K562 (cell line): ENCODE measurements around the gene ME3. TPM values are rescaled to one million over a fixed set of nuclear protein-coding genes. Genes with fewer than 3 reads are reported as not detected.

Experiments used
- ATAC-seq: fragments of 200-7000 bp; cut with Tn5 transposase; 3 replicates; pipeline ENCODE4 v1.9.1; 2020; ENCODE audit warnings: moderate library complexity
- BruUV-seq: library from RNA; stranded (reverse); fragments of 400-500 nt; replicated peaks from 2 replicates; lab custom pipeline; 2021; lab: Mats Ljungman, UMichigan
- CTCF ChIA-PET: fragments of 300-600 bp; formaldehyde crosslinking; extraction: SDS; loops from one replicate; lab custom pipeline; 2021; ENCODE audit warnings: low intra/inter-chr PET ratio; lab: Yijun Ruan, JAX
- POLR2A ChIA-PET: fragments of 300-600, 350-650 bp; sonication (Branson Sonifier 250); formaldehyde crosslinking; extraction: SDS; loops from one replicate; lab custom pipeline; 2021; ENCODE audit warnings: antibody characterized with exemption, inconsistent platforms; lab: Yijun Ruan, JAX
- DNase-seq, 4 experiments: peaks; one replicate each; pipeline versions ENCODE4 v3.0.0 to v3.0.0-alpha.2; 2011 to 2018; ENCODE audit warnings: low spot score in 3 of 4, mixed read lengths in 3 of 4; ENCODE audit errors: extremely low read depth in 1 of 4
- FAIRE-seq: peaks from 2 replicates; lab custom pipeline; 2011; peaks lifted over from hg19 to GRCh38; lab: Jason Lieb, UNC
- H2AFZ ChIP-seq: 2 replicates; pipeline ENCODE4 v1.6.0; 2011; ENCODE audit warnings: low read depth, low read length, control low read depth, inconsistent platforms
- H3K27ac ChIP-seq: fragments of 200-600 bp; 3 replicates; pipeline ENCODE4 v1.8.0; 2011; ENCODE audit warnings: low read depth, mild to moderate bottlenecking, control low read depth, inconsistent platforms, low read length, moderate library complexity, mixed read lengths; ENCODE audit errors: extremely low read depth
- H3K27me3 ChIP-seq, 2 experiments: fragments of 300-600 bp in 1 of 2; 2 replicates in 1 of 2; 3 replicates in 1 of 2; pipeline versions ENCODE4 v1.6.0 to v1.8.0; 2011; ENCODE audit warnings: inconsistent platforms in 2 of 2, low read length in 2 of 2, mild to moderate bottlenecking in 1 of 2, mixed read lengths in 1 of 2, moderate library complexity in 1 of 2; ENCODE audit not compliant: control insufficient read depth in 2 of 2, insufficient read depth in 2 of 2
- H3K36me3 ChIP-seq: fragments of 300-600 bp; 3 replicates; pipeline ENCODE4 v1.8.0; 2011; ENCODE audit warnings: mild to moderate bottlenecking, low read length, inconsistent platforms; ENCODE audit not compliant: control insufficient read depth, insufficient read depth
- H3K4me1 ChIP-seq, 2 experiments: fragments of 200-600 bp in 1 of 2; replicated peaks in 1 of 2; 2 replicates in 1 of 2; 3 replicates in 1 of 2; pipeline versions ENCODE4 v1.5.1 to v1.8.0; 2011; ENCODE audit warnings: inconsistent platforms in 2 of 2, low read length in 2 of 2, mild to moderate bottlenecking in 1 of 2, mixed read lengths in 1 of 2, moderate library complexity in 1 of 2; ENCODE audit not compliant: control insufficient read depth in 2 of 2, insufficient read depth in 2 of 2
- H3K4me2 ChIP-seq: 2 replicates; pipeline ENCODE4 v1.6.1; 2011; ENCODE audit warnings: low read length, control low read depth, inconsistent platforms, mixed read lengths; ENCODE audit not compliant: insufficient read depth
- H3K4me3 ChIP-seq: fragments of 200-600 bp; sonication (generic), shearing (Covaris generic); 2 replicates; pipeline ENCODE4 v1.5.1; 2016; ENCODE audit warnings: control low read depth, inconsistent platforms
- H3K79me2 ChIP-seq: fragments of 200-600 bp; 3 replicates; pipeline ENCODE4 v1.8.0; 2011; ENCODE audit warnings: low read length, inconsistent platforms; ENCODE audit not compliant: control insufficient read depth, insufficient read depth
- H3K9ac ChIP-seq, 2 experiments: 2 replicates each; pipeline versions ENCODE4 v1.6.0 to v1.6.1; 2011; ENCODE audit warnings: low read depth in 2 of 2, low read length in 2 of 2, control low read depth in 1 of 2, inconsistent platforms in 1 of 2, mild to moderate bottlenecking in 1 of 2, mixed read lengths in 1 of 2; ENCODE audit not compliant: insufficient read depth in 1 of 2
- H3K9me1 ChIP-seq: one replicate; pipeline ENCODE4 v1.6.0; 2011; ENCODE audit warnings: inconsistent platforms, mild to moderate bottlenecking, low read length, moderate library complexity; ENCODE audit not compliant: control insufficient read depth, insufficient read depth
- H3K9me3 ChIP-seq: replicated peaks from 2 replicates; pipeline ENCODE4 v1.5.1; 2011; ENCODE audit warnings: low read depth, low read length, inconsistent platforms; ENCODE audit not compliant: control insufficient read depth, insufficient read depth
- H4K20me1 ChIP-seq: replicated peaks from 2 replicates; pipeline ENCODE4 v1.6.1; 2011; ENCODE audit warnings: low read length, inconsistent platforms, mixed read lengths; ENCODE audit not compliant: control insufficient read depth, insufficient read depth
- CREBBP ChIP-seq: IDR thresholded peaks from one replicate; pipeline ENCODE4 v1.6.1; 2012; ENCODE audit warnings: low read depth, mild to moderate bottlenecking, control low read depth, inconsistent platforms, low read length
- ELF1 ChIP-seq: fragments of 200-800 bp; sonication (Bioruptor generic); IDR thresholded peaks from 2 replicates; pipeline ENCODE4 v1.6.1; 2016; ENCODE audit warnings: missing genetic modification characterization, missing compliant biosample characterization
- ETS2 ChIP-seq: IDR thresholded peaks from 2 replicates; pipeline ENCODE4 v1.6.1; 2016; ENCODE audit warnings: borderline replicate concordance, missing genetic modification characterization, mild to moderate bottlenecking, moderate library complexity, missing compliant biosample characterization; ENCODE audit not compliant: poor library complexity, severe bottlenecking
- HDAC2 ChIP-seq: fragments of 450-650 bp; IDR thresholded peaks from 2 replicates; pipeline ENCODE4 v1.6.1; 2016; ENCODE audit warnings: mild to moderate bottlenecking
- KLF1 ChIP-seq: fragments of 450-650 bp; IDR thresholded peaks from 2 replicates; pipeline ENCODE4 v1.6.1; 2016; ENCODE audit warnings: missing genetic modification characterization, missing compliant biosample characterization
- NCOA6 ChIP-seq: fragments of 450-650 bp; IDR thresholded peaks from 2 replicates; pipeline ENCODE4 v1.6.1; 2017; ENCODE audit warnings: mild to moderate bottlenecking
- NELFE ChIP-seq: IDR thresholded peaks from 2 replicates; pipeline ENCODE4 v1.6.1; 2011; ENCODE audit warnings: mild to moderate bottlenecking; ENCODE audit not compliant: insufficient read depth, insufficient read length
- RBM39 ChIP-seq: fragments of 200-400 bp; formaldehyde crosslinking; optimal IDR thresholded peaks from 2 replicates; pipeline ENCODE3; 2018; ENCODE audit warnings: low read depth, low read length
- STAT5A ChIP-seq: IDR thresholded peaks from 2 replicates; pipeline ENCODE4 v1.6.1; 2012; ENCODE audit warnings: low read length, inconsistent platforms, borderline replicate concordance
- YY1 ChIP-seq, 3 experiments: IDR thresholded peaks; 2 replicates each; pipeline ENCODE4 v1.6.1; 2011; ENCODE audit warnings: low read length in 2 of 3, mild to moderate bottlenecking in 2 of 3, moderate library complexity in 2 of 3, borderline replicate concordance in 1 of 3, control low read depth in 1 of 3, low read depth in 1 of 3; ENCODE audit not compliant: insufficient read depth in 3 of 3, insufficient replicate concordance in 2 of 3, control insufficient read depth in 1 of 3, insufficient read length in 1 of 3; ENCODE audit errors: extremely low read depth in 1 of 3
- WGBS: fragments of 100-300 bp; shearing (Covaris generic); methylation state at CpG from one replicate; pipeline ENCODE4 v1.1.6; 2016; ENCODE audit warnings: low coverage, mixed read lengths; ENCODE audit not compliant: insufficient coverage; ENCODE audit errors: missing lambda C conversion rate; 5-methylcytosine and 5-hydroxymethylcytosine counted together
- in situ Hi-C: fragments of 300-500 bp; cut with MboI; formaldehyde crosslinking; loops from 4 replicates; pipeline ENCODE4 v1.15.0; 2018; ENCODE audit warnings: inconsistent platforms, mixed read lengths
- intact Hi-C: fragments of 100-400 bp; cut with micrococcal nuclease; formaldehyde crosslinking; loops from 2 replicates; pipeline ENCODE4 v1.14.2; 2022
- polyA plus RNA-seq, 8 experiments: library from polyadenylated mRNA; depleted of rRNA in 4 of 8; stranded (reverse) in 5 of 8; unstranded in 3 of 8; fragments of >200 nt; fragmentation: Nextera tagmentation in 2 of 8; fragmentation: Illumina TruSeq in 1 of 8; extraction: Ambion mirVana in 2 of 8; extraction: Trizol in 1 of 8; gene quantifications; 2 replicates each; pipeline versions ENCODE4 v1.2.1 to v1.2.3, GENCODE V29; 2011 to 2014; ENCODE audit warnings: inconsistent platforms in 1 of 8, missing spikeins in 1 of 8
- total RNA-seq, 7 experiments: library from RNA; depleted of rRNA in 6 of 7; stranded (reverse); fragments of >200 nt in 6 of 7; fragmentation: Illumina TruSeq in 2 of 7; extraction: Trizol in 2 of 7; gene quantifications; 2 replicates each; pipeline versions ENCODE4 v1.2.1 to v1.2.3, GENCODE V29; 2011 to 2021; ENCODE audit warnings: low replicate concordance in 1 of 7

ME3 gene
- total and polyA plus RNA-seq, 9 of the 15 experiments (the other 6 are each of a cell fraction or from before 2014, with no cell fraction given) = not detected

- Histone ChIP-seq H3K4me1 (no peaks in the 10 kb centered on the region), H3K79me2 (no peaks in the 10 kb centered on the region), H3K9ac (no peak overlapping the region), H3K27ac (no peak overlapping the region), H3K36me3 (no peaks in the 10 kb centered on the region), H3K4me3 (no peak overlapping the region), H3K9me3 (no peaks in the 10 kb centered on the region), H3K4me2 (no peak overlapping the region), H4K20me1 (no peaks in the 10 kb centered on the region), H2AFZ (no peak overlapping the region), H3K9me1 (no peaks in the 10 kb centered on the region), H3K27me3 (peaks cover 3 to 5% of the 10 kb centered on the region in 2 experiments; a peak in 3 of 5 replicates)
- ChIA-PET CTCF (no interaction called here), POLR2A (no interaction called here)
- ATAC-seq (no peak), DNase-seq (no peak), FAIRE-seq (no peak)
- no TSS peak for BruUV-seq
- in situ Hi-C loops = no loop called here
- WGBS = 0% methylated on average over 2 of the region's 2 CpGs
- intact Hi-C loops = no loop called here
- TF ChIP-seq HDAC2 (no peak), RBM39 (no peak), STAT5A (no peak), NELFE (no peak), KLF1 (no peak)
These were observed 91.9 kb downstream of the ME3 start for GRCh38 chr11:86580535-86580934.

- H3K27me3 ChIP-seq = peaks cover 5 to 13% of the 10 kb centered on the region in 2 experiments; a peak in 4 of 5 replicates
- FAIRE-seq = no peak
- CTCF ChIA-PET = no interaction called here
- H3K27ac ChIP-seq = no peak overlapping the region
- BruUV-seq = no TSS peak
- ATAC-seq = no peak
- H3K36me3 ChIP-seq = no peaks in the 10 kb centered on the region
- DNase-seq = no peak
- no peak overlapping the region for H2AFZ ChIP-seq
- no peaks in the 10 kb centered on the region for H3K4me1 ChIP-seq
- 0% methylated on average over 1 of the region's 1 CpG for WGBS
- POLR2A ChIA-PET = no interaction called here
- TF ChIP-seq ELF1 (no peak), YY1 (IDR thresholded peaks at IDR 0.05; ENCODE audit: borderline replicate concordance in 1 of 3, control insufficient read depth in 1 of 3, extremely low read depth in 1 of 3, insufficient read depth in 3 of 3, insufficient read length in 1 of 3, insufficient replicate concordance in 2 of 3, low read depth in 1 of 3, low read length in 2 of 3) (no peak), ETS2 (tag) (no peak), NCOA6 (no peak), CREBBP (no peak)
- TF ChIP-seq, all 486 proteins: peak for 0
- H3K4me3 ChIP-seq = no peak overlapping the region
- no peaks in the 10 kb centered on the region for H3K9me3 ChIP-seq
- H3K9ac ChIP-seq = no peak overlapping the region
- H3K9me1 ChIP-seq = no peaks in the 10 kb centered on the region
- H4K20me1 ChIP-seq = no peaks in the 10 kb centered on the region
- no peaks in the 10 kb centered on the region for H3K79me2 ChIP-seq
- intact Hi-C loops (no loop called here), in situ Hi-C loops (no loop called here)
- no peak overlapping the region for H3K4me2 ChIP-seq
These were observed 93.0 kb downstream of the ME3 start for GRCh38 chr11:86579406-86579731.
